Vagina (tissue), 2 donors: ENCODE measurements around the gene ANXA2.

Source experiments
- POLR2A ChIP-seq, 2 donors: fragments of 450-650 bp; IDR thresholded peaks; one replicate each; pipeline ENCODE4 v1.6.1; 2017; ENCODE audit warnings: antibody characterized with exemption in 2 of 2, mild to moderate bottlenecking in 2 of 2, moderate library complexity in 2 of 2
- POLR2AphosphoS5 ChIP-seq, 2 donors: sonication (generic); formaldehyde crosslinking; IDR thresholded peaks; one replicate each; pipeline ENCODE4 v1.9.0; 2017; ENCODE audit warnings: antibody characterized with exemption in 2 of 2, mild to moderate bottlenecking in 2 of 2, low read depth in 1 of 2; ENCODE audit not compliant: insufficient read depth in 1 of 2
- TF ChIP-seq, protein P1 (sequence below), 3 experiments: fragments of 450-650 bp in 2 of 3; fragments of 200-600 bp in 1 of 3; sonication (generic) in 1 of 3; IDR thresholded peaks; one replicate each; pipeline ENCODE4 v1.5.1; 2017 to 2019; ENCODE audit warnings: antibody characterized with exemption in 3 of 3, mild to moderate bottlenecking in 2 of 3, moderate library complexity in 2 of 3

DNA sequence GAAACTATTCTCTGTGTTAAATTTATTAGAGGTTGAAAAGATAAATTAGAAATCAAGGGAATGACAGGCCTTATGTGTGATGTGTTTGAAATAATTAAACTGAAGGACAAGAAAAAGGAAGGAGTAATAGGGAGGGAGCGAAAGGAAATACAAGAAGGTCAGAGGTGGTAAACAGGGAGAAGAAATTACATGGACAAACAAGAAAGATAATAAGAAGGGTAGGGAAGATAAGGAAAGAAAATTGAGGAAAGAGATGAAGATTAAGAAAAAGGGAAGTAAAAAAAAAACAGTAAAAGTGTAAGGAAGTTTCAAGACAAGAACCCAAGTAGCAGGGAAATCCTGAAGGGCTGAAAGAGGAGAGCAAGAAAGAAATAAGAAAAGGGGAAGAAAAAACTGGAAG, 26.2 kb upstream of the ANXA2 start:
- TF ChIP-seq, protein P1, sequence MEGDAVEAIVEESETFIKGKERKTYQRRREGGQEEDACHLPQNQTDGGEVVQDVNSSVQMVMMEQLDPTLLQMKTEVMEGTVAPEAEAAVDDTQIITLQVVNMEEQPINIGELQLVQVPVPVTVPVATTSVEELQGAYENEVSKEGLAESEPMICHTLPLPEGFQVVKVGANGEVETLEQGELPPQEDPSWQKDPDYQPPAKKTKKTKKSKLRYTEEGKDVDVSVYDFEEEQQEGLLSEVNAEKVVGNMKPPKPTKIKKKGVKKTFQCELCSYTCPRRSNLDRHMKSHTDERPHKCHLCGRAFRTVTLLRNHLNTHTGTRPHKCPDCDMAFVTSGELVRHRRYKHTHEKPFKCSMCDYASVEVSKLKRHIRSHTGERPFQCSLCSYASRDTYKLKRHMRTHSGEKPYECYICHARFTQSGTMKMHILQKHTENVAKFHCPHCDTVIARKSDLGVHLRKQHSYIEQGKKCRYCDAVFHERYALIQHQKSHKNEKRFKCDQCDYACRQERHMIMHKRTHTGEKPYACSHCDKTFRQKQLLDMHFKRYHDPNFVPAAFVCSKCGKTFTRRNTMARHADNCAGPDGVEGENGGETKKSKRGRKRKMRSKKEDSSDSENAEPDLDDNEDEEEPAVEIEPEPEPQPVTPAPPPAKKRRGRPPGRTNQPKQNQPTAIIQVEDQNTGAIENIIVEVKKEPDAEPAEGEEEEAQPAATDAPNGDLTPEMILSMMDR (IDR thresholded peaks at IDR 0.05): no peak
- no peak for TF ChIP-seq POLR2A (IDR thresholded peaks at IDR 0.05)
- no peak for TF ChIP-seq POLR2AphosphoS5 (IDR thresholded peaks at IDR 0.05; ENCODE audit: insufficient read depth in 1 of 2, low read depth in 1 of 2)
